ENCODE measurements around the gene ACTL10. TPM values are rescaled to one million over a fixed set of nuclear protein-coding genes. Genes with fewer than 3 reads are reported as not detected.

The ACTL10 gene
- total and polyA plus RNA-seq, 2 of the 13 experiments (the other 11 are each of a cell fraction or from before 2014, with no cell fraction given): not detected

DNA sequence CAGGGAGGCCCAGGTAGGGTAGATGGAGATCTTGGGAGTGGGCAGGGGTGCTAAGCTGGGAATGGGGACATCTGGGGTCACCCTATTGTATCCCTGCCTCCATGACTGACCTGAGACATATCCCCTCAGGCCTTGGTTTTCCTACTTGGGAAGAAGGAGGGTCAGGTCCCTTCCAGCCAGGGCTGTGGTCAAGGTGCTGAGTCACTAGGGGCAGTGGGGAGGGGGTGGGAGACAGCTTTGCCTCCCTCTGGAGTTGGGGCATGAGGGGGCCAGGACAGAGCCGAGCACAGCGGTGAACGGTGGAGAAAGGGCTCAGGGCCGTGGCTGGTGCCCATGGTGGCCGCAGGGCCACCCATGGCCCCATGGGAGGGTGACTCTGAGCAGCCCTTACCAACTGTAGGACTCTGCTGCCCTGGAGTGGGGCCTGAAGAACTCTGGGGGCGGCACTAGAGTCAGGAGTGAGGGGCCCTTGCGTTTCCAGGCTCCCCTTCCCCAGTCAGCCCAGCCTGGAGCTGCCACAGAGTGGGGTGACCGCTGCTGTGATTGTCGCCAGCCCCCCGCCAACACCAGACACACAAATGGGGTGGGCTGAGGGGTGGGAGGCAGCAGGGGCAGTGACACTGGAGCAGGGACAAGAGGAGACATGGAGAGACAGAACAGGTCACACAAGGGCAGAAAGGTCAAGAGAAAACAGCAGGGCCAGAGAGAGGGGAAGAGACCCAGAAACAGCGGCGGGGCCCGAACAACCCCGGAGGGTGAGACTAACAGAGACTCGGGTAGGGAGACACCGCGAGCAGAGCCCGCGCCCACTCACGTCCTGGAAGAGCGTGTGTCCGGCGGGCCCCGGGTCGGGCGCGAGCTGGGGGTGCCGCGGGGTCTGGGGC, 6.9 kb downstream of the ACTL10 start (continued):
- TF ChIP-seq CBX2 (IDR thresholded peaks at IDR 0.05; ENCODE audit: low read depth, low read length) (no peak), CBX2 (CRISPR knock-in tag; IDR thresholded peaks at IDR 0.05; ENCODE audit: low read depth) (no peak), ZNF143 (CRISPR knock-in tag; IDR thresholded peaks at IDR 0.05) (no peak), FOXO1 (CRISPR knock-in tag; IDR thresholded peaks at IDR 0.05) (peak; percentile 36; the same call in 1 of the 2 replicates), ZNF256 (CRISPR knock-in tag; conservative IDR thresholded peaks at IDR 0.05) (no peak), ZNF792 (CRISPR knock-in tag; IDR thresholded peaks at IDR 0.05) (peak; percentile 6; the same call in 1 of the 2 replicates), ZNF20 (CRISPR knock-in tag; IDR thresholded peaks at IDR 0.05) (no peak), NONO (IDR thresholded peaks at IDR 0.05) (no peak), NONO (CRISPR knock-in tag; conservative IDR thresholded peaks at IDR 0.05) (no peak), REL (CRISPR knock-in tag; conservative IDR thresholded peaks at IDR 0.05) (no peak), FOXO4 (CRISPR knock-in tag; conservative IDR thresholded peaks at IDR 0.05) (peak; percentile 96; the same call in 1 of the 2 replicates), THAP8 (CRISPR knock-in tag; IDR thresholded peaks at IDR 0.05; ENCODE audit: borderline replicate concordance) (no peak), ZNF747 (CRISPR knock-in tag; IDR thresholded peaks at IDR 0.05; ENCODE audit: borderline replicate concordance) (no peak), DNMT3B (CRISPR knock-in tag; conservative IDR thresholded peaks at IDR 0.05) (no peak), ZFP36L2 (CRISPR knock-in tag; IDR thresholded peaks at IDR 0.05) (no peak), ZNF674 (CRISPR knock-in tag; IDR thresholded peaks at IDR 0.05; ENCODE audit: low read depth) (no peak), ZNF570 (CRISPR knock-in tag; IDR thresholded peaks at IDR 0.05; ENCODE audit: borderline replicate concordance) (no peak), THAP11 (CRISPR knock-in tag; IDR thresholded peaks at IDR 0.05) (no peak), SNAPC2 (CRISPR knock-in tag; IDR thresholded peaks at IDR 0.05) (no peak), ZNF468 (CRISPR knock-in tag; IDR thresholded peaks at IDR 0.05) (no peak), FOSL2 (CRISPR knock-in tag; IDR thresholded peaks at IDR 0.05) (no peak; the same call in 1 of the 2 replicates)
- TF ChIP-seq, protein P1, sequence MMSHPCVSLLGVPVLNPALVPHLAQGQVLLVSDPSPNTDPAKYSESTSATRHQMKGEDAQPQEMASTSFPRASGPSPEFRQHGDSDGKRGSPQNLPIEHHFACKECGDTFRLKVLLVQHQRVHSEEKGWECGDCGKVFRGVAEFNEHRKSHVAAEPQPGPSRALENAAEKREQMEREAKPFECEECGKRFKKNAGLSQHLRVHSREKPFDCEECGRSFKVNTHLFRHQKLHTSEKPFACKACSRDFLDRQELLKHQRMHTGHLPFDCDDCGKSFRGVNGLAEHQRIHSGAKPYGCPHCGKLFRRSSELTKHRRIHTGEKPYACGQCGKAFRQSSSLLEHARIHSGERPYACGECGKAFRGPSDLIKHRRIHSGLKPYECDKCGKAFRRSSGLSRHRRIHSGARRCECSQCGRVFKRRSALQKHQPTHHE (CRISPR knock-in tag; IDR thresholded peaks at IDR 0.05; ENCODE audit: borderline replicate concordance): 0 out of 2 replicates have a peak, but pooled peaks have one; percentile 28
- TF ChIP-seq, protein P2, sequence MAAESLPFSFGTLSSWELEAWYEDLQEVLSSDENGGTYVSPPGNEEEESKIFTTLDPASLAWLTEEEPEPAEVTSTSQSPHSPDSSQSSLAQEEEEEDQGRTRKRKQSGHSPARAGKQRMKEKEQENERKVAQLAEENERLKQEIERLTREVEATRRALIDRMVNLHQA (CRISPR knock-in tag; IDR thresholded peaks at IDR 0.05): no peak
- TF ChIP-seq, protein P3, sequence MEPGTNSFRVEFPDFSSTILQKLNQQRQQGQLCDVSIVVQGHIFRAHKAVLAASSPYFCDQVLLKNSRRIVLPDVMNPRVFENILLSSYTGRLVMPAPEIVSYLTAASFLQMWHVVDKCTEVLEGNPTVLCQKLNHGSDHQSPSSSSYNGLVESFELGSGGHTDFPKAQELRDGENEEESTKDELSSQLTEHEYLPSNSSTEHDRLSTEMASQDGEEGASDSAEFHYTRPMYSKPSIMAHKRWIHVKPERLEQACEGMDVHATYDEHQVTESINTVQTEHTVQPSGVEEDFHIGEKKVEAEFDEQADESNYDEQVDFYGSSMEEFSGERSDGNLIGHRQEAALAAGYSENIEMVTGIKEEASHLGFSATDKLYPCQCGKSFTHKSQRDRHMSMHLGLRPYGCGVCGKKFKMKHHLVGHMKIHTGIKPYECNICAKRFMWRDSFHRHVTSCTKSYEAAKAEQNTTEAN (CRISPR knock-in tag; conservative IDR thresholded peaks at IDR 0.05): 0 out of 2 replicates have a peak, but pooled peaks have one; percentile 24
- TF ChIP-seq, protein P4, sequence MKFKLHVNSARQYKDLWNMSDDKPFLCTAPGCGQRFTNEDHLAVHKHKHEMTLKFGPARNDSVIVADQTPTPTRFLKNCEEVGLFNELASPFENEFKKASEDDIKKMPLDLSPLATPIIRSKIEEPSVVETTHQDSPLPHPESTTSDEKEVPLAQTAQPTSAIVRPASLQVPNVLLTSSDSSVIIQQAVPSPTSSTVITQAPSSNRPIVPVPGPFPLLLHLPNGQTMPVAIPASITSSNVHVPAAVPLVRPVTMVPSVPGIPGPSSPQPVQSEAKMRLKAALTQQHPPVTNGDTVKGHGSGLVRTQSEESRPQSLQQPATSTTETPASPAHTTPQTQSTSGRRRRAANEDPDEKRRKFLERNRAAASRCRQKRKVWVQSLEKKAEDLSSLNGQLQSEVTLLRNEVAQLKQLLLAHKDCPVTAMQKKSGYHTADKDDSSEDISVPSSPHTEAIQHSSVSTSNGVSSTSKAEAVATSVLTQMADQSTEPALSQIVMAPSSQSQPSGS (CRISPR knock-in tag; IDR thresholded peaks at IDR 0.05): no peak
